ENCODE data around the gene GMDS.

DNA sequence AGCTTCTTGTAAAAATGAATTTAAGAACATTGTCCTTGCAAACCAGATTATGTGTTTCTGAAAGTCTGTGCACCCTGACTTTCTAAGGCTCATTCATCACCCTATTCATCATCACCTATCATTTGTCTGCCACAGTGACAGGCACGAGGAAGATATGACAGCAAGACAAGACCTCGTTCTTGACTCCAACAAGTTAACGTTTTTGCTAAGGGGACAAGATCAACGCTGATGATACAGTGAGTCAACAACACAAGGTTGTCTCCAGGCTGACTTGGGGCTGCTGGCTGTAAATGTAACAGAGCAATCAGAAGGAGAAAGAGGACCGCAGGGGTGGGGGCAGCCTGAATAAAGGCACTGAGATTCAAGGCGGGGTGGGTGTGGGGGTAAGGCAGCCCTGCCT is 541.5 kb downstream of the GMDS start:
- TF ChIP-seq, protein P1, sequence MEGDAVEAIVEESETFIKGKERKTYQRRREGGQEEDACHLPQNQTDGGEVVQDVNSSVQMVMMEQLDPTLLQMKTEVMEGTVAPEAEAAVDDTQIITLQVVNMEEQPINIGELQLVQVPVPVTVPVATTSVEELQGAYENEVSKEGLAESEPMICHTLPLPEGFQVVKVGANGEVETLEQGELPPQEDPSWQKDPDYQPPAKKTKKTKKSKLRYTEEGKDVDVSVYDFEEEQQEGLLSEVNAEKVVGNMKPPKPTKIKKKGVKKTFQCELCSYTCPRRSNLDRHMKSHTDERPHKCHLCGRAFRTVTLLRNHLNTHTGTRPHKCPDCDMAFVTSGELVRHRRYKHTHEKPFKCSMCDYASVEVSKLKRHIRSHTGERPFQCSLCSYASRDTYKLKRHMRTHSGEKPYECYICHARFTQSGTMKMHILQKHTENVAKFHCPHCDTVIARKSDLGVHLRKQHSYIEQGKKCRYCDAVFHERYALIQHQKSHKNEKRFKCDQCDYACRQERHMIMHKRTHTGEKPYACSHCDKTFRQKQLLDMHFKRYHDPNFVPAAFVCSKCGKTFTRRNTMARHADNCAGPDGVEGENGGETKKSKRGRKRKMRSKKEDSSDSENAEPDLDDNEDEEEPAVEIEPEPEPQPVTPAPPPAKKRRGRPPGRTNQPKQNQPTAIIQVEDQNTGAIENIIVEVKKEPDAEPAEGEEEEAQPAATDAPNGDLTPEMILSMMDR (optimal IDR thresholded peaks at IDR 0.05 in 1 of 3, IDR thresholded peaks at IDR 0.05 in 1 of 3, conservative IDR thresholded peaks at IDR 0.05 in 1 of 3; ENCODE audit: extremely low read depth in 1 of 3, insufficient read depth in 2 of 3, low read length in 3 of 3), result no peak
- TF ChIP-seq EZH2 (IDR thresholded peaks at IDR 0.05; ENCODE audit: low read length), result no peak

Data from keratinocyte (primary cell).